GM18909 (cell line): Measurements from ENCODE around the gene CFAP91.

ENCODE experiments used
- ATAC-seq: cut with Tn5 transposase; IDR thresholded peaks from one replicate; pipeline ENCODE4 v1.9.1; 2021; ENCODE audit warnings: mild to moderate bottlenecking; ENCODE audit not compliant: unreplicated experiment, poor library complexity

Gene CFAP91

GRCh38 chr3:119702530-119703527 lies at the start of gene CFAP91:
TSS of gene CFAP91 (plus strand) at chr3:119703022. CDS start at chr3:119703099, 77 bp downstream.
- peak; percentile 92 for ATAC-seq

GRCh38 chr3:119653876-119654275 lies 48.9 kb upstream of the CFAP91 start:
- ATAC-seq = no peak

GRCh38 chr3:119657887-119658702 lies 44.7 kb upstream of the CFAP91 start:
- ATAC-seq = no peak

- ATAC-seq = no peak
Observed at GRCh38 chr3:119658994-119659393, 43.8 kb upstream of the CFAP91 start.

GRCh38 chr3:119659606-119660291 lies 43.1 kb upstream of the CFAP91 start:
- ATAC-seq = no peak

- no peak for ATAC-seq
Observed at GRCh38 chr3:119660474-119661440, 42.1 kb upstream of the CFAP91 start, which contains the start of gene POPDC2. TSS of gene POPDC2 (minus strand) at chr3:119660589. CDS start at chr3:119660423, 166 bp downstream.

GRCh38 chr3:119662604-119663373 lies 40.0 kb upstream of the CFAP91 start:
- ATAC-seq = no peak

GRCh38 chr3:119663885-119664284 lies 38.9 kb upstream of the CFAP91 start:
- ATAC-seq = no peak

GRCh38 chr3:119664370-119664769 lies 38.5 kb upstream of the CFAP91 start:
- ATAC-seq = no peak

- ATAC-seq = peak; percentile 39
Observed at GRCh38 chr3:119664850-119665379, 37.9 kb upstream of the CFAP91 start.

GRCh38 chr3:119665954-119666559 lies 36.8 kb upstream of the CFAP91 start:
- no peak for ATAC-seq

GRCh38 chr3:119669906-119670570 lies 32.8 kb upstream of the CFAP91 start:
- ATAC-seq = no peak

- no peak for ATAC-seq
Observed at GRCh38 chr3:119672776-119673175, 30.0 kb upstream of the CFAP91 start.

- ATAC-seq = no peak
Observed at GRCh38 chr3:119673875-119674274, 28.9 kb upstream of the CFAP91 start.

GRCh38 chr3:119675188-119675874 lies 27.5 kb upstream of the CFAP91 start:
- no peak for ATAC-seq

- no peak for ATAC-seq
Observed at GRCh38 chr3:119676020-119676419, 26.8 kb upstream of the CFAP91 start.
